Amygdala (tissue), 56 donors: ENCODE data around the gene IKZF2.
"Not testable (repeated sequence)": the region's sequence is repeated elsewhere in the genome, so short reads cannot be mapped to it uniquely, and the experiment has no call there.

Experiments used
- DNase-seq, 56 donors: peaks; one replicate each; lab custom pipeline; 2025; lab: John Stamatoyannopoulos, UW

IKZF2 gene

DNA sequence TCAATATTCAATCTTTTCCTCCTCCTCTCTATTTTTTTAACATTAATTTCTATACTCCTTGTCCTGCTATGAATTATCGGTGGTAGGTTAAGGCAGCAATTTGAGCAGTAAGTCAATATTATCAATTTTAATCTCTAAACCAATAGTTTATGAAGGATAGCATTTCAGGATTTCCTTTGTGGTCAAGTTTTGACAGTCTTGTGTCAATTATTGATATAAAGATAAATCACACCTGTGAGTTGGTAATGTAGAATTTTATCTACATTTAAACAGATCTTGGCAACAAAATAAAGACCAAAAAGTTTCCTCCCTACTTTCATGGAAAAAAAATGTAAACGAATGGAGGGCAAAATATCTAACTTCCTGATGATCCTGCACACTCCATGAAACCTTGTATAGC, 87.3 kb downstream of the IKZF2 start:
- DNase-seq: no peak

DNA sequence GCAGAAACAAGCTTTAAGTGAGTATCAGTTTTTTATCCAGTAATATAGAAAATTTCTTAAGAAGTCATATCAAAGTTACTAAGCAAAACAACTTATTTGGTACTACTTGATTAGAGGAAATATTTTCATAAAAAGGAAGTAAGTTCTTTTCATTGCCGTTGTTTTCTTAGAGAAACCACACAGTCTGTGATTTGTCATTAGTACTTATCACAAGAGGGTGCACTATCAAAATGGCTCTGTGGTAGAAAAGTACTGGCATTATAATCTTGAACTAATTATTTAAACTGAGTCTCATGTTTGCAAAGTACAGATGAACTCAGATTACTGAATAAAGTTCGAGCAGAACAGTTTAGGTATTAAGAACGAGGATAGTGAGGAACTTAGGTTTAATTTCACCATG, 93.4 kb downstream of the IKZF2 start:
- DNase-seq: no peak

DNA sequence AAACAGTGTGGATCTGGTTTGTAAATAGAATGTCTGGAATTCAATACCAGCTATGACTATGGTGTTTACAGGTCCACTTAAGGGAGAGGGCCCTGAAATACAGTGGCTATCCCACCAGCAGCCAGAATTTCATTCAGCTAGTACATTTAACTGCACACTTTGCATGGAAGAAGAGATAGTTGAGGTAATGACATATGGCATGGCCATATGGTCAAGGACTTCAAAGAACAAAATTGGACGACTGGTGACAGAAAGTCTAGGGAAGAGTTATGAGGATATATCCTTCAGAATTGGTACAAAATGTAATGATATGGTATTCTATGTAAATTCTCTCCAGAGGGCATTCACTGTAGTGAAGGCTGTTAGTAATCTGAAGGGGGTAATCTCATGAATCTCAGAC, 105.0 kb downstream of the IKZF2 start:
- no peak for DNase-seq

DNA sequence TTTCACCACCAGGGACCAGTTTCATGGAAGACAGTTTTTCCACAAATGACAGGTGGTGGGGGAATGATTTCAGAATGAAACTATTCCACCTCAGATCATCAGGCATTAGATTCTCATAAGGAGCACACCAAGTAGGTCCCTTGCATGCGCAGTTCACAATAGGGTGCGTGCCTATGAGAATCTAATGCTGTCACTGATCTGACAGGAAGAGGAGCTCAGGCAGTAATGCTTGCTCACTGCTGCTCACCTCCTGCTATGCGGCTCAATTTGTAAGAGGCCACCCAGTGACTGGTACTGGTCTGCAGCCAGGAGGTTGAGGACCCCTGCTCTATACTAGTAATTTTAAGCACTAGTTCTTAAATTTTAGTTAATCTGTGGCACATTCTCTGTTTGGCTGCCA, 107.8 kb downstream of the IKZF2 start:
- DNase-seq: no peak

DNA sequence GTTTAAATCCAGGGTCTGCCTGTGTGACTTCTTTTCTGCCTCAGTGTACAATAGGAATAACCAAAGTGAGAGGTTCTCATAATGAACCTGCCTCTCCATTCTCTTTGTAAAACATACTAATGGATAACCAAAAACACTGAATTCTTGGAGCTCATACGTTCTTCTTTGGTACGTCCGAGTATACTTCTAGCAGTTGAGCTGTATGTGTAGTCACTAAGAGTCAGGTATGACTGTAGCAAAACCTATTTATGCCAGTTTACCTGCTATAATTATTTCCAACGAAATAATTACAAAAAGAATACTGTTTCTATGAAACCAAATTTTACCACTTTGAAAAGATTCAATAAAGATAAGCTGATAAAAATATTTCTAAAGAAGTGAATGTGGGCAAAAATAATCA, 109.2 kb downstream of the IKZF2 start:
- no peak for DNase-seq

DNA sequence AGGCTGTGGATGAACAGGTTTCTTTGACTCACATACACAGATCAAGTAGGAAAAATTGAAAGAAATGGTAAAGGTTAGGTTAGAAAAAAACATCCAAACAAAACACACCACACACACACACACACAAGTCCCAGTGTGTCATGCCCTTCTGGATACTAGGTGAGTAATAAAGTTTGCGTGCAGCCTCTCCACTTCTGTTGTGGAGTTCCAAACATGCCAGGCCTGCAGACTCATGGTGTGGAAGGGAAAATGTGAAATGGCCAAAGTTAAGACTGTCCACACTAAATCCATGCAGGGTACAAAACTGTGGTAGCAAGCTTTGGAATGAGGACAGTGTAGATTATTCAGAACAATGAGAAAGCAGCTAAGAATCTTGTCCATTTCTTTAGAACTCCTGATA, 114.6 kb downstream of the IKZF2 start:
- DNase-seq: no peak

DNA sequence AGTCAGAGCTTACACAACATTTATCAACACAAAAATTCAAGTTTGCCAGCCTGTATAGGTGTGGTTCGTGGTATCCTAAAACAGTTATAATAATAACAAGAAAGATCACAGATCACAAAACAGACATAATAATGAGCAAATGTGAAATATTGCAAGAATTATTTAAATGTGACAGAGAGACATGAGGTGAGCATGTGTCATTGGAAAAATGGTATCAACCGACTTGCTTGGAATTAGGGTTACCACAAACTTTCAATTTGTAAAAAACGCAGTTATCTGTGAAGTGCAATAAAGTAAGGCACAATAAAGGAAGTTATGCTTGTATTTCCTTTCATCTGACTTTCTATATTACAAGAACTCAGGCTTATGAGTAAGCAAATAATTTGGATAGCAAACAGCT, 116.8 kb downstream of the IKZF2 start:
- DNase-seq: no peak

DNA sequence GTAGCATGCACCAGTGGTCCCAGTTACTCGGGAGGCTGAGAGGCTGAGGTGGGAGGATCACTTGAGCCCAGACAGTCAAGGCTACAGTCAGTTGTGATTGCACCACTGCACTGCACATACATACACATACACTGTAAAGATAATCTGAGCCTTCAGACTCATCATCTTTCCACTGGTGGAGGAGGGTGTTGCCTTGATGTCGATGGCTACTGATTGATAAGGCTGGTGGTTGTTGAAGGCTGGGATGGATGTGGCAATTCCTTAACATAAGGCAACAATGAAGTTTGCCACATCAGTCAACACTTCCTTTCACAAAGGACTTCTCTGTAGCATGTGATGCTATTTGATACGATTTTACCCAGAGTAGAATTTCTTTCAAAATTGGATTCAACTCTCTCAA, 118.8 kb downstream of the IKZF2 start:
- no peak for DNase-seq

DNA sequence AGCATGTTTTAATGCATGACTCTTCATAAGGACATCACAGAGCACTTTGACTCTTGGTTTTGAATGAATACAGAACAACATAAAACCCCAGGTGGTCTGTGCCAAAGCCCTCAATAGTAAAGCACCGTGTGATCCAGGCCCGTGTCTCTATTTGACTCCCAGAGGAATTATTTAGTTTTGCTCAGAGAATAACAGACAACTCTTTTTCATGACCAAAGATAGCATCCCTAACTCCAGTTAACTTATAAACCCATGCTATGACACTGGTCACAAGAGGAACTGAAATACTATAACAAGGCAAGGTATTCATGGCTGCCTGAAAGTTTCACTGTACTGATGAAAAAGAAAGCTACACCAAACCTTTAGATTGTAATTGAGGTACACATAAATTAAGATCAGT, 128.4 kb downstream of the IKZF2 start:
- DNase-seq: no peak

DNA sequence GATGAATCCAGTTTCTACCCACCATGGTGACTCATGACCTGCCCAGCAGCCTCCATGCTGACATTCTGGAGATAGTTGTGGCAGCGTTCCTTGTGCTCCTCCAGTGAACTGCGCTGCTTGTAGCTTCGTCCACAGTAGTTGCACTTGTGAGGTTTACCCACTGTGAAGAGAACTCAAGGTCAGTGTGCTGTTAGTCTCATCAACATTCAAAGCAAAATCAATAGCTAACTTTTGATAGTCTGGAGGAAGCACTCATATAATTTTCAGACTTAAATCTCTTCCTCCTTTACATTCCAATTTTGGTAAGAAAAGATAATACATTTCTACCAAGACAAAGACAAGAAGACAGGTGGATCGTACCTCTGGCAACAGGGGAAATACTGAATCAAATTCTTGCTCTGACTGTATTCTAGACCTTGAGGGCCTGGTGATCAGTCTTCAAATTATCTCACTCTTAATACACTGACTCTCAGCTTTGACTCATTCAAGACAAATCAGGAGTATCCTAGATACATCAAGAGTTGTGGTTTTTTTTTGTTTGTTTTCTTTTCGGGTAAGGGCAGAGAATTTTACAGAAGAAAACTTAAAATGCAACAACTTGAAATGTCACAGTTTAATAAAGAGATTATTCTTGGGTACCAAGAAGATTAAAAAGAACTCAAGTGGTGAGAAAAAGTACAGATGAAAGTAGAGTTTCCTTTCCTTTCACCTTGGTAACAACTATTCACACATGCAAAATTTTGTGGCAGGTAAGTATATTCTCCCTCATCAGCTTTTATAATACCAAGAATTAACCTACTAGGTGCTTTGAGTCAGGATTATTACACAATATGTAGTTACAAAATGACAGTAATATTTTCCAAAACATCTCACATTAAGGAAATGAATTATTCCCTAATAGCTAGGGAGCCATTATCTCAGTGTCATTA, 129.2 kb downstream of the IKZF2 start:
- DNase-seq: no peak

DNA sequence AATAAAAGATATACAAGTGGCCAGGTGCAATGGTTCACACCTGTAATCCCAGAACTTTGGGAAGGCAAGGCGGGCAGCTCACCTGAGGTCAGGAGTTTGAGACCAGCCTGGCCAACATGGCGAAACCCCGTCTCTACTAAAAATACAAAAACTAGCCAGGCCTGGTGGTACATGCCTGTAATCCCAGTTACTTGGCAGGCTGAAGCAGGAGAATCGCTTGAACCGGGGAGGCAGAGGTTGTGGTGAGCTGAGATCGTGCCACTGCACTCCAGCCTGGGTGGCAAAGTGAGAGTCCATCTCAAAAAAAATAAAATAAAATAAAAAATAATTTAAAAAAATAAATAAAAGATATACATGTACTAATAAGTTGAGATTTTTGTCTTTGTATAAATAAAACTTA, 130.5 kb downstream of the IKZF2 start:
- not testable (repeated sequence) for DNase-seq

DNA sequence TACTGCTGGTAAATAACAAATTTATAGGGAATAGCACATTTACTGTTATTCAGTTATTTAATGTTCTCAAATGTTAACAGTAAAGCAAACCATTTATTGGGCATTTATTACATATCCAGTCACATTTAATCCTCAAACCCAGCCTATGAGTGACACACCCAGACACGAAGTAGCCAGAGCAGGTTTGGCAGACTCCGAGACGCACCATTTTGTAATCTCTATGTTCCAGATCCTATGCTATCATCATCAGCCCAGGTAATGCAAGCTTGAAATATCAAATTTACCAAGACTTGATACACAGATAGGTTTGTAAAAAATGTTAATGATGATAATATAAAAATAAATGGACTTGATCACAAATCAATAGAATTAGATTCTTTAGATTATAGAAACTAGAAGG, 131.1 kb downstream of the IKZF2 start:
- DNase-seq: no peak

DNA sequence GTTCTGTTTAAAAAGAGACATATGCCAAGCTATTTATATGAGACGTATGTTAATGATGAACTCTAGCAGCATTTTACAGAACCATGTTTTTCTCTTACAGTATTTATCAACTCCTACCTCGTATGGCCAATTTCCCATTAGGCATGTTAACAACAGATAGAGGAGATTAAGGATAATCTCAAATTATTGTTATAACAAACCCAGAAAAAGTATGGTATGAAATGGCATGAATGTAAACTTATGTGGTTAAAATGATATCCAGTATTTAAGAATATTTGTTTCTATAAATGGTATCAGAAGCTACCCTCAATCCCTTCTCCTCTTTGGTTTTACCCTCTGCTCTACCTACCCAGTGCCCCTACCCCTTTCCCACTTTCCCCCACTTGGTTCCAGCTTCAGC, 132.0 kb downstream of the IKZF2 start:
- DNase-seq: no peak

DNA sequence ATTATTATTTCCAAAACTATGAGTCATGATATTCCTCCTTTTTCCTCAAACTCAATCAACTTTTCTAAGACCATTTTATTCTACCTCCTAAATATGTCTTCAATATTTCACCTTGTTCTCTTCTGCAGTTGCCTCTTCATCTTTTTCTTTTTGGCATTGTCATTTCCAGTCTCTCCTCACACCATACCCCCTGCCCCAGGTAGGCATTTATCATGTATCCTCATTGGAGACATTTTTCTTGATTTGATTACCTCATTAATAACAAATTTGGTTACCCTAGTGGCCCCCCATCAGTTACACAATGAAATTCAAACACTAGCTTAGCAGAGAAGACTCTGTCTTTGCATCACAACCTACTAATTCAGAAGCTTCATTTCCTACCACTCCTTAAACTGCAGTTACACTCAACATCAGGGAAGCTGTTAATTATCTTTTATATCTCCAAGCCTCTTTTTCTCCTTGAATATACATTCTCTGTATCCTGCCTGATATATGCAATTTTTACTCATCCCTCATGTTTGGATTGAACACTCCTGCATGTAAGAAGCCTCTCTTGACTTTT, 133.0 kb downstream of the IKZF2 start:
- no peak for DNase-seq

DNA sequence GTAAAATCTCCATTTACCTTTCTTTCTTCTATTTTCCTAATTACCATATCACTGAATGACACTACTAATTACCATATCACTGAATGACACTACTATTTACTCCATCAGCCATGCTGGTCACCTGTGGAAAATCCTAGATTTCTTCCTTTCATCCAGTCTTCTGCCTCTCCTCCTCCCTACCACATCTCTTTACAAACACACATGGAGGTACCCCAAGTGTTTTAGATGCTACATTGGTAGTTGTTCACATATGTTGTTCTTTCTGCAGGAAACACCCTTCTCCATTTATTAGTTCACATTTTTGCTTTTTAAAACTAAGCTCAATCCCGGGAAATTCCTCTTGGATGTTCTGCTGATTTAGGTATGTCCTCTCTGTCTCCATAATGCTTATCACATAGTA, 134.0 kb downstream of the IKZF2 start:
- DNase-seq: no peak

DNA sequence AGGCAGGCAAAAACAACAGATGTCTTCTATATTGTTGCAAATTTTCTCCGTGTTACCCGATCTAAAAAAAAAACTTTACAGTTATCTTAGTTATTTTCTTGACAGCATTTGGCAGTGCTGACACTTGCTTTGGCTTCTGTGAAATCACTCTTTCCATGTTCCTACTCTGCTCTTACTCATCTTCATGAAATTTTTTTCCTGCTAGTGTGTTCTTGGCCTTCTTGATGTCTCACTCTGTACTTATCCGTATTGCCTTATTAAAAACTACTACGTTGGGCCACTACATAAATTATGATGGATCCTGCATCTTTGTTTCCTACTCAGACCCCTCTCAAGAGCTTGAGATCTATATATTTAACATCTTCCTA, 134.4 kb downstream of the IKZF2 start:
- no peak for DNase-seq

DNA sequence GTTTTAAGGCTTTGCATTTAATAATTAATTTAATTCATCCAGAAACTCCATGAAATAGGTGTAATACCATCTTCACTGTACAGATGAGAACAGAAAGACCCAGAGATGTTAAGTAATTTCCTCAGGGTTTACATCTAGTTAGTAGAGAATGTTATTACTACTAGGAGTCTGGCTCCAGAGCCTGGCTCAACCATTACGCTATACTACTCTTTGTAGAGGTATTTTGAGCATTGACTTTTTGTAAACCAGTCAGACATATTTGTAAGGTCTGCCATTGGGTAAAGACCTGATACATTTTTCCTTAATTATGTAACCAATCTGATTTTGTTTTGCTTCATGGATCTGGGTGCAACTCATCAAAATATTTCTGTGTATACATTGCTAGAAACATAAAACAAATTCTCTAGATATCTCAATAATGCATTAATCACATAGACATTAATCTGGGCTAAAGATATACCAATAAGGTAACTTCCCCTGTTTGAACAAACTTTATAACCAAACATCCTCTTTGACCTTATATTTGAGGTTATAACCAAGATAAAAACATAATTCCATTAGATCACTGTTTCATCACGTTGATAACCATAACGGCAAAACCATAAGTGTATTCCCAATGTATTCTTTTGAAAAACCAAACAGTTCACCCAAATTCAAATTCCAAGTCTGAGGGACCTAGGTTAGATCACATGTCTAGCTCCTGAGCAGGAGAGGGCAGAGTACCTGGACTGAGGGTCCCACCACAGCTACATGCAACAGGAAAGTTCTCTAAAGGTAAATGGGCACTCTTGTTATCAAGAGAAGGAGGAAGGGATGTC, 135.0 kb downstream of the IKZF2 start:
- no peak for DNase-seq

DNA sequence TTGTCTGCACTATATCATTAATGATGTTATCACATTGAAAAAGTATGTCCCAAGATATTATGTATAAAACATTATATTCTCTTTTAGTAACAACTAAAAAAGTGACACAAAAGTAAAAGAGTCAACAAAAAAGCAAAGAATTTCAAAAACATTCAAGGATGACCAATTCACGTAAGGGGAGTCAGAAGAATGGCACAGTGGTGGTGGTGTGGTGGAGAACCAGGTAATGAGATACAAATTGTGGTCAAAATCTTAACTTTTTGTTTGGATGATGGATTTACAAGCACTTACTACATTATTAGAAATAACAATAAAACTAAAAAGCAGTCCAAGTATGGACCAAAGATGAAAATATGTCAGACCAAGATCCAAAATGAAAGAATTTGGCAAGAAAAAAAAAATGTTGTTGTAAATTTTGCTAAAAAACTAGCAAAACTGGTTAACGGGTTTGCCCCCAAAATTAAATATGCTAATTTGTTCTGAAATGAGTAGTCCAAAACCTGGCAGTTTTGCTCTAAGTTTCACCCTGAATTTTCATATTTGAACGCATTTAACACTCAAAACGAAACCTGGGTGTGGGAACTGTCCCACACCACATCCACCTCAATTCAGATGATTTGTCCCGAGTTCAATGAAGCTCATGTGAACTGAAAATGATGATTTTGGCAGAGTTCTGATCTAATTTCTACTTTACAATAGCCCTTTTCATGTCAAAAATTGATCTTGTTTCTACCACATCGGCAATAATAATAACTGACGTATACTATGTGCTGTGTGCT, 135.8 kb downstream of the IKZF2 start:
- no peak for DNase-seq

DNA sequence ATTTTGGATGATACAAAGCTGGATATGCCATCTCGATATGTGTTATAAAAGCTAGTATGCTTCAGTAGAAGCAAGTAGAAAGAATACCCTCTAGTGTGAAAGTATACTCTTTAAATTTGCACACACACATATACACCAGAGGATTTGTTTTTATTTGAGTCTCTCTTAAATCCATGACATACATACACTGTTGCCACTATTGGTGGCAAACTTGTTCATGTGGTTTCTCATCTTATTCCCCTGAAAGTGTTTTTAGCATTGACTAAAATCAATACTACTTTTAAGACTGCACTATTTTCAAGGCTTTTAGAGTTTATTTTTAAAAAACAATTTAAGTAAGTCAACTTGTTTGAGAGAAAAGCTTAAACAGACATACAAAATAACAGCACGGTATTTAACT, 137.4 kb downstream of the IKZF2 start:
- no peak for DNase-seq

DNA sequence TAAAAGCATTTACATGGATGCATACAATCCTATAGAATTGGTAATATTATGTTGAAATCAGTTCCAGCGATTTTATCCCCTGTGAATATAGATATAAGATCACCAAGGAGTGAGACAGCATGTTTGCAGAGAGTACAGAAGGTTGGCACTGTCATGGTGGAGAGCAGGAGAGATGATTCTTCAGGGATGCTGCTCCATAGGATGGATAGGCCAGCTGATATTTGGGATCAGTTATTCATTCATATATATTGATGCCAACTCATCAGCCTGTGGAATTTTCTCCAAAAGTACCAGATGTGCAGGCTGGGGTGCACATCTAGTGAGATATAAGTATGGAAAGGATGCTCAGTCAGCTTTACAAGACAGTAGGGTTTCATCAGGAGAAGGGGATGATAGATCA, 139.9 kb downstream of the IKZF2 start:
- no peak for DNase-seq
